ENCODE results near the gene COL19A1. TPM values are rescaled to one million over a fixed set of nuclear protein-coding genes. Genes with fewer than 3 reads are reported as not detected.

Gene COL19A1
- total RNA-seq, 1 experiment from 2014 or later, result not detected

GRCh38 chr6:69900869-69901268 lies 34.5 kb downstream of the COL19A1 start:
- Histone ChIP-seq H2AFZ (no peak overlapping the region), H3K4me3 (no peak overlapping the region), H3K4me1 (replicated peaks; ENCODE audit: insufficient read depth) (no peaks in the 10 kb centered on the region), H3K27me3 (ENCODE audit: insufficient read depth, low read depth) (no peaks in the 10 kb centered on the region), H4K20me1 (ENCODE audit: insufficient read depth) (peaks cover 3% of the 10 kb centered on the region; the same call in 1 of the 2 replicates), H3K4me2 (no peak overlapping the region), H3K27ac (no peak overlapping the region), H3K79me2 (ENCODE audit: low read depth) (no peaks in the 10 kb centered on the region), H3K36me3 (ENCODE audit: low read depth) (no peaks in the 10 kb centered on the region), H3F3A (ENCODE audit: insufficient read depth, low read depth) (no peaks in the 10 kb centered on the region; the same call in 1 of the 2 replicates), H3K9me3 (ENCODE audit: insufficient read depth, low read depth) (no peaks in the 10 kb centered on the region), H3K9me2 (ENCODE audit: insufficient read depth) (no peaks in the 10 kb centered on the region)
- POLR2A ChIA-PET (ENCODE audit: unreplicated experiment), result no interaction called here
- intact Hi-C loops (cut with micrococcal nuclease; ENCODE audit: unreplicated experiment), result no loop called here
- TF ChIP-seq EZH2 (IDR thresholded peaks at IDR 0.05; ENCODE audit: low read depth) (no peak), CTCF (conservative IDR thresholded peaks at IDR 0.05) (no peak)
- CTCF ChIA-PET, result no interaction called here
- no TSS peak for BruUV-seq (replicated peaks)
- DNase-seq, result no peak

GRCh38 chr6:69901361-69901760 lies 35.0 kb downstream of the COL19A1 start:
- intact Hi-C loops (cut with micrococcal nuclease; ENCODE audit: unreplicated experiment), result no loop called here
- no peaks in the 10 kb centered on the region; the same call in 1 of the 2 replicates for H3F3A ChIP-seq (ENCODE audit: insufficient read depth, low read depth)
- CTCF ChIA-PET, result no interaction called here
- no peak for DNase-seq
- H3K4me1 ChIP-seq (replicated peaks; ENCODE audit: insufficient read depth), result no peaks in the 10 kb centered on the region
- H4K20me1 ChIP-seq (ENCODE audit: insufficient read depth), result peaks cover 3% of the 10 kb centered on the region; the same call in 1 of the 2 replicates
- no peaks in the 10 kb centered on the region for H3K36me3 ChIP-seq (ENCODE audit: low read depth)
- no peaks in the 10 kb centered on the region for H3K9me3 ChIP-seq (ENCODE audit: insufficient read depth, low read depth)
- TF ChIP-seq EZH2 (IDR thresholded peaks at IDR 0.05; ENCODE audit: low read depth) (no peak), CTCF (conservative IDR thresholded peaks at IDR 0.05) (no peak)
- BruUV-seq (replicated peaks), result no TSS peak
- H3K27ac ChIP-seq, result no peak overlapping the region
- H3K27me3 ChIP-seq (ENCODE audit: insufficient read depth, low read depth), result no peaks in the 10 kb centered on the region
- POLR2A ChIA-PET (ENCODE audit: unreplicated experiment), result no interaction called here
- H2AFZ ChIP-seq, result no peak overlapping the region
- H3K79me2 ChIP-seq (ENCODE audit: low read depth), result no peaks in the 10 kb centered on the region
- no peaks in the 10 kb centered on the region for H3K9me2 ChIP-seq (ENCODE audit: insufficient read depth)
- H3K4me2 ChIP-seq, result no peak overlapping the region
- no peak overlapping the region for H3K4me3 ChIP-seq

GRCh38 chr6:69907981-69908498 lies 41.7 kb downstream of the COL19A1 start:
- H3K9me3 ChIP-seq (ENCODE audit: insufficient read depth, low read depth), result no peaks in the 10 kb centered on the region
- H3K4me1 ChIP-seq (replicated peaks; ENCODE audit: insufficient read depth), result no peaks in the 10 kb centered on the region
- H3K79me2 ChIP-seq (ENCODE audit: low read depth), result no peaks in the 10 kb centered on the region
- H3K27ac ChIP-seq, result no peak overlapping the region
- no peak overlapping the region for H2AFZ ChIP-seq
- H3K27me3 ChIP-seq (ENCODE audit: insufficient read depth, low read depth), result no peaks in the 10 kb centered on the region
- H3F3A ChIP-seq (ENCODE audit: insufficient read depth, low read depth), result no peaks in the 10 kb centered on the region
- BruUV-seq (replicated peaks), result no TSS peak
- ChIA-PET POLR2A (ENCODE audit: unreplicated experiment) (no interaction called here), CTCF (no interaction called here)
- no peaks in the 10 kb centered on the region for H3K9me2 ChIP-seq (ENCODE audit: insufficient read depth)
- H3K4me2 ChIP-seq, result no peak overlapping the region
- DNase-seq, result no peak
- no peaks in the 10 kb centered on the region for H3K36me3 ChIP-seq (ENCODE audit: low read depth)
- intact Hi-C loops (cut with micrococcal nuclease; ENCODE audit: unreplicated experiment), result no loop called here
- H4K20me1 ChIP-seq (ENCODE audit: insufficient read depth), result no peaks in the 10 kb centered on the region
- TF ChIP-seq CTCF (conservative IDR thresholded peaks at IDR 0.05) (no peak), EZH2 (IDR thresholded peaks at IDR 0.05; ENCODE audit: low read depth) (no peak)
- no peak overlapping the region for H3K4me3 ChIP-seq

All from PC-9 (cell line).